Hematopoietic multipotent progenitor cell treated with erythropoietin and hydrocortisone succinate and interleukin-3 and kit ligand, for 6 days (in vitro differentiated cells): ENCODE results near the gene CD72.
A peak's percentile ranks its signal among the peaks of the same experiment; 100 is the strongest.
"Not testable (repeated sequence)": the region's sequence is repeated elsewhere in the genome, so short reads cannot be mapped to it uniquely, and the experiment has no call there.

ENCODE experiments used
- DNase-seq: peaks from one replicate; pipeline ENCODE4 v3.0.0-alpha.2; 2015

Gene CD72

DNA sequence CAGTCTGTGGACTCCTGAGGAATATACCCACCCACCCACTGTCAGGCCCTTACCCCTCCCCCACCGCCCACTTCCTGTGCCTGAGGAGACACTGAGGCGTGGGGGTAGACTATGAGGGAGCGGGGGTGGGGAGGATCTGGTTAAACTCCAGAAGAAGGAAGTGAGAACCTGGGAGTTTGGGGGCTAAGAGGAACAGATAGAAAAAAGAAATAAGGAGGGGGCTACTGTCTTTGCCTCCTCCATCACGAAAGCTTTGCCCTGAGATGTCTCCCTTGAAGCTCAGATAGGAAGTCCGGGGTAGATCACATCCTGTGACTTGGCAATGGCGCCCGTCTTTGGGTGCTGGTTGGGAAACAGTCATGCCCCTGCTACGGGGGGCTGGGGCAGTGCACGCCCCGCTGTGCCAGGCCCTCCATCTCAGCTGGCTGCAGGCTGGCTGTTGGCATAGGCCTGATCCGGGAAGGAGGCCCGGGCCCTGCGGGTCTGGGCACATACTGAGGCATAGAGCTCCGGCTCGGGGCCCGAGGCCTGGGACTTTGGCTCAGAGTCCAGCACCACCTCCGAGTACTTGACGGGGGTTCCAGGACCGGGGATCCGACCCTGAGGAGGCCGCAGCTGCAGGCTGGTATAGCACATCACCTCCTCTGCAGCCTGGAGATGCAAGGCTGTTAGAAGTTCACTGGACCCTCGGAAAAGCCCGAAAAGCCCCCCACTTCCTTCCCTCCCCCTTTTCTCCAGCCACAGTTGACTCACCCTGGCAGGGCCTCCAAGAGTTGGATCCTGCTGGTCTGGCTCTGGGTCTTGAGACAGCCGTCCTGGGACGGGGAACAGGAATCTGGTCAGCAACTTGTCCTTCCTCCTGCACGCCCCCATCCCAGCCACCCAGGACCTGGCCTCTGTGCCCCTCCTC, 31.5 kb upstream of the CD72 start:
- DNase-seq: peak; percentile 37

DNA sequence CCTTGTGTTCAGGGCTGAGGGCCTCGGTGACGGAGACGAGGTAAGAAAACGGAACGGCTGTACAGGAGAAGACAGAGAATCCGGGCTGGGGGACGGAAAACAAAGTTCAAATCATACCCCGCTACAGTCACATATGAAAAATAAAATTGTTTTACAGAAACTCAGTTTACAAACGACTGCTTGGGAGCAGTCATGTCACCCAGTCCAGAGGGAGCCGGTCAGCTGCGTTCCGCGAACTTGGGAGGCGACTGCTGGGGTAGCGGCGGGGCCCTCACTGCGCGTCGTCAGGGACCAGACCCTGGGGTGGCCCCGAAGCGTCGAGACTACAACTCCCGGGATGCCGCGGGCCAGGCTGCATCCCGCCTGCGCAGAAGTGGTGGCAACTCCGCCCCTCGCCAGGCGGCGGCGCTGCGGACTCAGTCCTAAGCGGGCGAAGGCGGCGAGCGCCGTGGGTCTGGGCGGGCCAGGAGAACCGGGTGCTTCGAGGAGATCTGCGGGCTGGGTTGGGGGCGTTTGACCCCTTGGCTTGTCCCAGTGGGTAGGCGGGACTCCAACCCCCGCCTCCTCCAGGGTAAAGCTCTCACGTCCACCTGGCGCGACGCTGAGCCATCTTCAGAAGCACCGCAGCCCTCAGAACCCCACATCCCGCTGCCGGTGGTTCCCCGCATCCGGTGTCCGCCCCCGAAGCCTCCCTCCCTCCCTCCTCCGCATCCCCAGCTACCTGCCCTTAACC, 28.5 kb upstream of the CD72 start:
- peak; percentile 94 for DNase-seq

DNA sequence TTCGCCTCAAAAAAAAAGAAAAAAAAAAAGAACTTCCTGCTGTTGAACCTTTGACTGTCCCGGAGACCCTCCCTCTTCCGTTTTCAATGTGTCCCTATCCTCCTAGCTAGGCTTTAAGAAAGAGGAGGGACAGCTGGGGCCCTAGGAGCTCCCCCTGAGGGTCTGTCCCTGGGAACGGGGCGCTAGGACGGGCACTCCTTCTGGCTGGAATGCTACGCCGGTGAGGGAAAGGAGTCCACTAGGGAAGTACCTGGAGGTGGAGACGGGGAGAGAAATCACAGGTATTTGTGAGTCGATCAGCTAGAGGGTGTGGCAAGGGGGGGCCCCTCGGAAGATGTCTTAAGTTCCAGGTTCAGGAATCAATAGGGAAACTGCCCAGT, 27.9 kb upstream of the CD72 start:
- no peak for DNase-seq

- not testable (repeated sequence) for DNase-seq
These were observed 27.5 kb upstream of the CD72 start for GRCh38 chr9:35645736-35646135.

GRCh38 chr9:35643046-35643445, 24.8 kb upstream of the CD72 start:
- DNase-seq: no peak

DNA sequence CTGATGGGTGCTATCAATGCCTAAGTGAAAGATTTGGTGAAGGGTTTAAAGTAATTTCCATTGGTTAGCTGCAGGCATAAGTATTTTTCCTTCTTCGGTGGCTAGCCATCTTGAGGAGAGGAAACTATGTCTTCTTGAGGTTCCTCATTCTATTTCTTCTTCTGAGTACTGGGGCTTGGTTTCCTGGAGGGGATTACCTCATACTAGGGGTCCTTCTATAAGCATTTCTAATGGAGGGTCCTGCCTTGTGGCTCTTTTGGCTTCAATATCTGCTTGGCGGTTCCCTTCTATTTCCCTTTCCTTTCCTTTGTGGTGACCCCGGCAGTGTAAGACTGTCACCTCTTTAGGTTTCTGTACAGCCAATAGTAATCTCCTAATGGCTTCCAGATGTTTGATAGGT, 23.3 kb upstream of the CD72 start:
- DNase-seq: not testable (repeated sequence)

DNA sequence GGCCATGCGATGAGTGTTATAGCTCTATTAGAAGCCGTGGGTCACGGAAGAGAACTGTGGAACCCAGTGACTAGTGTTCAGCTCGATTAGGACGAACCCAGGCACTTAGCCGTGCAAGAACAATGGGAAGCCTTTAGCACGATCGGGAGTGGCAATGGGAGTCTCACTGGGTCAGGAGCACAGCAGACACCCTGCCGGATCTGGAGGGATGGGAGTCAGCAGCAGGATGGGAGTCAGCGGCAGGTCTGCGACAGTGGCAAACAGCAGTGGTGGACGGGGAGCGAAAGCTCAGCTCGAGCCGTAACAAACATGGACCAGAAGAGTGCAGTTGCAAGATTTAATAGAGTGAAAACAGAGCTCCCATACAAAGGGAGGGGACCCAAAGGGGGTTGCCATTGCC, 22.2 kb upstream of the CD72 start:
- DNase-seq: not testable (repeated sequence)

GRCh38 chr9:35639631-35640030, 21.4 kb upstream of the CD72 start:
- no peak for DNase-seq

- DNase-seq: not testable (repeated sequence)
These were observed 21.0 kb upstream of the CD72 start for GRCh38 chr9:35639225-35639624.

DNA sequence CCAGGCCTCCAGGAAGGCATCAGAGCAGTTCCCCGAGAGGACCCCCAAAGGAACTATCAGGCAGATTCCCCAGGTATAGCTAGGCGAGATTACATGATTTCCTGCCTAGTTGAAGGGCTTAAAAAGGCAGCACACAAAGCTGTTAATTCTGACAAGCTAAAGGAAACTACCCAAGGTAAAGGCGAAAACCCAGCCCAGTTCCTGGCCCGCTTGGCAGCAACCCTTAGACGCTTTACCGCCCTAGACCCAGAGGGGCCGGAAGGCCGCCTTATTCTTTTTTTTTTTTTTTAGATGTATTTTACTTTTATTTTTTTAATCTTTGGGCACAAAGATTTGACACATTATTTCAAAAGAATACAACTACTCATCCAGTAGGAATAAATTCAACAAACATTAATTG, 20.5 kb upstream of the CD72 start:
- not testable (repeated sequence) for DNase-seq

GRCh38 chr9:35637427-35637955, 19.3 kb upstream of the CD72 start:
- DNase-seq: not testable (repeated sequence)

- DNase-seq: not testable (repeated sequence)
These were observed 18.6 kb upstream of the CD72 start for GRCh38 chr9:35636877-35637246.

DNA sequence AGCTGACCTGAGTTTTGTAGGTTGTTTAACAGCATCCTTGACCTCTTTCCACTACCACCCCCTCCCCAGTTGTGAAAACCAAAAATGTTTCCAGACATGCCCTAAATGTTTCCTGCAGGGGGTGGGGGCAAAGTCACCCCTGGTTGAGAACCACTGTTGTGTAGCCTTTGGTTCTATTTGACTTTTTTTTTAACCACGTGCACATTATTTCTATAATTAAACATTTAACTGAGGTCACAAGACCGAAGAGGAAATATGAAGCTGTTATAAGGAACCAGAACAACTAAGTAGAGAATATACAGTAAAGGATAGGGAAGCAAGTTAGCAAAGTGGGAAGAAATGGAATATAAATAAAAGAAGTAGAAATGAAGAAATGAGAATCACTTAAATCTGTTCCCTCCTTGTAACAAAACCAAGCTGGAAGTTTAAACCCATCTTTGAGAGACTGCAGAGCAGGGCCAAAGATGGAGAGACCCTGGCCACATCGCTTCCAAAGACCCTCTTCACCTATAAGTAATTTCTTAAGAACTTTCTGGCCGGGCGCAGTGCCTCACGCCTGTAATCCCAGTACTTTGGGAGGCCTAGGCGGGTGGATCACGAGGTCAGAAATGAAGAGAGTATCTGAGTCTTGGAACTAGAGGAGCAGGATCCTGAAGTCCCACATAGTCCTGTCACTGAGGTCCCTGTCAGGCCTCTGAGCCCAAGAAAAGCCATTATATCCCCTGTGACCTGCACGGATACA, 18.1 kb upstream of the CD72 start:
- no peak for DNase-seq

DNA sequence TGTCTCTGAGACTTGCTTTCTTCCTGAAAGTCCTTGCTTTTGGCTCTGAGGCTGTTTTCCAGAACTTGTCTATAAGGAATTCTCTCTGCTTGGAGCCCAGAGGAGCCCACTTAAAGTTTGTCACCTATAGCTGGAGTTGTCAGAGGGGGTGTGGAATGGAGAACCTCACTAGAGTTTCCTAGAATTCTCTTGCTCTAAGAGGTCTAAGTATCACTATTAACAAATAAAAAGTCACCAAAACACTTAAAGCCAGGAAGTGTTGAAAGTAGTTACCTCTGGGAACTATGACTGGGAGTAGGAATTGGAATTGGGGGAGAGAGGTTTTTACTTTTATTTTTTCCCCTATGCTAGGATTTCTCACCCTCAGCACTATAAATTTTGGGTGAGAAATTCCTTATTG, 17.5 kb upstream of the CD72 start:
- no peak for DNase-seq

DNA sequence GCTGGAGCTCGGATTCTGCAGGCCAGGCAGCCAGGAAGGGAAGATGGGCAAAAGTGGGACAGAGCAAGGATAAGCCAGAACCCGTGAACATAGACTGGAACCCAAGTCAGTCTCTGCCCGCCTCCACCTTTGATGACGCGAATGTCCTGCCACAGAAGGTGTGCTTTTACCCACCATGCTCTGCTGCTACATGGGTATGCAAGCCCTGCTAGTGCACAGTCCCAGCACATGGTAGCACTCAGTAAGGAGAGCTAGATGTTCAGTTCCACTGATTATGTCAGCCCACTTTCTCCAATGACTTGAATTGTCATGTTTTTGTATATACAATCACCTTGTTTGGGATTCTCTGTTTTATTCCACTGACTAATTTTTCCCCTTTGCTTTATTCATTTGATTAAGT, 11.4 kb upstream of the CD72 start:
- no peak for DNase-seq

- no peak for DNase-seq
These were observed 10.3 kb upstream of the CD72 start for GRCh38 chr9:35628389-35628991.

GRCh38 chr9:35627575-35627974, 9.4 kb upstream of the CD72 start:
- DNase-seq: no peak

DNA sequence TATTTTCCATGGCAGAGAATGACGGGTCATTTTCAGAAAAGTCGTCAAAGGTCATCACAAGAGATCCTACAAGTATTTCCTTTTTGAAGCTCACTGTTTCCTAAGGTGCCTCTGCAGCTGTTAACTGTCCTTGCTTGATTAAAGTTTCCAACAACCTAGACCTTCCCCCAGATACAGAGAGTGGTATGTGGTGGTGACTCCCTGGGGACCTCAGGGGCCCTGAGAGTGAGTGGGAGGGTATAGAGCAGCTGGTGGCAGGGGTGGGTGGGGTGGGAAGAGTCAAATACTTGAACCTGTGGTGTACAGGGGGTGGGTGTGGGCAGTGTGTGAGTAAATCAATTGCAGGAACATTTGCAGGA, 1.6 kb upstream of the CD72 start:
- DNase-seq: no peak

- peak; percentile 51 for DNase-seq
These were observed 914 bp upstream of the CD72 start for GRCh38 chr9:35618854-35619799.

- DNase-seq: no peak
These were observed 665 bp downstream of the CD72 start for GRCh38 chr9:35617548-35617947.

GRCh38 chr9:35616681-35617459, 1.3 kb downstream of the CD72 start:
- peak; percentile 65 for DNase-seq
